SKM-1 (cell line): Measurements from ENCODE around the gene UGT1A9.

ENCODE experiments used
- DNase-seq: peaks from one replicate; lab custom pipeline; 2025; ENCODE audit not compliant: unreplicated experiment; lab: John Stamatoyannopoulos, UW

Gene UGT1A9

GRCh38 chr2:233814056-233814835 is 142.5 kb downstream of the UGT1A9 start:
- DNase-seq: no peak

DNA sequence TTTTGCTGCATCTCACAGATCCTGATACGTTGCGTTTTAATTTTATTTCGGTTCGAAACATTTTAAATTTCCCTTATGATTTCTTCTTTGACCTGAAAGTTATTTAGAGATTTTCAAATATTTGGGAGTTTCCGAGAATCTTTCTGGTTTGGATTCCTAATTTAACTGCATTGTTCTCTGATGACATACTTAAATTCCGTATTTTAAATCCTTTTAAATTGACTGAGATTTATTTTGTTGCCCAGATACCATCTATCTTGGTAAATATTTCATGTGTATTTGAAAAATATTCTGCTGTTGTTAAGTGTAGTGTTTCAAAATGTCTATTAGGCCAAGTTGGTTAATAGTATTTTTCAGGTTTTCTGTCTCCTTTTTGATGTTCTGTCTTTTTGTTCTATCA is 144.2 kb downstream of the UGT1A9 start:
- DNase-seq: no peak

DNA sequence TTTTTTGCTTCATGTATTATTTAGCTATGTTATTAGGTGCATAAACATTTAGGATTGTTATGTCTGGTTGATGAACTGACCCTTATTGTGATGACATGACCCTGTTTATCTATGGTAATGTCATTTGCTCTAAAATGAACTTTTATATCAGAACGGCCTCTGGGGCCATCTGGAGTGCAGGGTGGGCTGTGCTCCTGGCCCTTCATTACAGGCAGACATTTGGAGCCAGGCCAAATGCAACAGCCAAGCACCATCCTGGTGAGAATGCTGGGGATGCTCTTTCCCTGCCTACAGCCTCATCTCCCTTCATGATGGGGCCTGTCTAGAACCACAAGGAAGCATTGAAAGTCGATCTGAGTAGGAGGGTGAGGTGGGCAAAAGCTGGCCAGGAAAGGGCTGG is 144.6 kb downstream of the UGT1A9 start:
- DNase-seq: no peak

- DNase-seq: no peak
Measured at GRCh38 chr2:233816771-233817170, 145.1 kb downstream of the UGT1A9 start.

DNA sequence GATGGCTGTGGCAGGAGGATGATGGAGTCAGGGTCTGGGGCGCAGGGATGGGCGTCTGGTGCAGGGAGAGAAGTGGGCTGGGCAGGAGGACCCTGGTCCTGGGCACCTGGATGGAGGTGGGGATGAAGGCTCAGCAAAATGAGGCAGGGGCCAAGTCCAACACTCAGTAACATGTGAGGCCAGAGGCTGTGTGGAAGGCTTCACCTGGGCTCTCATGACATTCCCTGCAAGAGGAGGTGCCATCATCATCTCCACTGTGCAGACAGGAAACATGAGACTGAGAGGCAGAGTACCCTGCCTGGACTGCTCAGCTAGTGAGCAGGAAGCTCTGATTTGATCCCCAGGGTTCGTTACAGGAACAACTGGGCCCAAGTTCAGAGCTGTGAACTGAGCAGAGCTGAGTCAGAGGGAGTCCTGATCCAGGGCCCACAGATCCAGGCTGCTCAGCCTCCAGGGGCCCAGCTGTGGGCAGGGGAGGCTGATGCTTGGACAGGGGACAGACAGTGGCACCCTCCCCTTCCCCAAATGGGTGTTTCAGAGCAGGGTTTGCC is 145.7 kb downstream of the UGT1A9 start:
- DNase-seq: no peak

GRCh38 chr2:233817995-233818638 is 146.4 kb downstream of the UGT1A9 start:
- no peak for DNase-seq

DNA sequence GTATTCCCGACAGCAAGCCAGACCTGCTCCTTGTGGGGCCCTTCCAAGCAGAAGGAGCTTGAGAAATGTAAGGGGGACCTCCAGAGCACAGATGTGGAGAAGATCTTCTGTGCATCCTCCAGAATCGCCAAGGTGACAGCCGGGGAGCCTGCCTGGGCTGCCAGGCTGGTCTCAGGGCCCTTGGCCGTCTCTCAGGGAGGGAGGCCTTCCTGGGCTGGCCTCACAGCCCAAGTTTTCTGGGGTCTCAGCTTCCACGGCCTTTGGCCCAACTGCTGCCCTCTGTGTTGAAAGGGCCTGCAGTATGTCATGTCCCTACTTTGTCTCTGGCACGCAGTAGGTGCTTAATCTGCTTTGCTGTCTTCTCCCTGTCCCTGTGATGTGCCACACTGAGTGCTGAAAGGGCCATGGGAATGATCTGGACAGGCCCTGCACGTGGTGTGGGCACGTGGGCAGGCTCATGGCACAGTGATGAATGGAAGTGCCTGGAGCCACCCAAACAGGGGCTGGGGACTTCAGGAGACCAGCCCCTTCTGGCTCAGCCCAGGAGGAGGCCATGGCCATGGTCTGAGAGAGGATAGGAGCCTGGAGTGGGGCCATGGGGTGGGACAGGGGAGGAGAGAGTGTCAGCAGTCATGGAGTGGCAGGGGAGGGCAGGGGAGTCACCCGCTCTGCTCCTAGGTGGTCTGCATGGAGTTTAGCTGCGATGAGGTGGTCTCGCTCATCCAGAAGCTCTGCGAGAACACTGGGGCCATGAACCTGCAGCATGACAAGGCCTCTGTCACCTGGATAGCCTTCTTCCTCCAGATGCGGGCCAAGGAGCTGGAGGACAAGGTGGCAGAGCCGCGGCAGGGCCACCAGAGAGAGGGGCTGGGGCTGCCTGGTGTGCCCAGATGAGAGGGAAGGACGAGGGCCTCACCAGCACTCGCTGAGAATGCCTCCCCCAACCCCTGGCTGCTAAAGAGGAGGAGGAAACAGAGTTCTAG is 147.2 kb downstream of the UGT1A9 start:
- DNase-seq: no peak

DNA sequence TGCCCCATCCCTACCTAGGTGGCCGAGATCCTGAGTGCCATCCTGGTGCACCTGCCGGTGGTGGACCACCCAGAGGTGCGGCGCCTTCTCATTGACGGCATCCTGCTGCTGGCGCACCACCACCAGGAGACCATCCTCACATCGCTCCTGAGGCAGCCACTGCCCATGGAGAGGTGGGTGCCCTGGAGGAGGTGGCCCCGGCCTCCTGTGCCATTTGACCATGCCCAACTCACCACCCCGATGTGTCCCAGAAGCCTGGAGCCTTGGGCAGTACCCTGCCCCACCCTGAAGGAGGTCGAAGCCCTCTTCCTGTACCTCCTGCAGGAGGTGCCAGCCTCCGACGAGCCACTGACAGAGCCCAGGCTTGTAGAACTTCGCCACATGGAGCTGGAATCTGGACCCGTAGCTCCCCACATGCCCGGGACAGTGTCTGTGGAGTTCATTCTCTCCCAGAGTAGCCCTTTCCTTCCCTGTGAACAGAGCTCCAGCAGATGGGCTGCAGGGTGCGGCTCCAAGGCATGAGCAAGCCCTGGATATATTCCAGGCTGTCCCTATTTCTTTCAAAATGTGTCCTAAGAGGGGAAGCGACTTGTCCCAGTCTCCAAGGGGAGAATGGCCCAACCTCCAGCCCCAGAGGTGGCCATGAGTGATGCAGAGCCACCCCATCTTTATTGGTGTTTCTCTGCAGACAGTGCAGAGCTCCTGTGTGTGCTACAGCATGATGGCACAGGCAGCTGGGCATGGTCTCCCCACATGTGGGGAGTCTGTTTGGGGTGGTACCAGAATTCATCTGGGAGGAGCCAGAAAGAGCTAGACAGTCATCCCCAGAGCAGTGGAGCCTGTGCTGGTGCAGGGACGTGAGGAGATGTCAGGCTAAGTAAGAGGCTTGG is 148.4 kb downstream of the UGT1A9 start:
- DNase-seq: no peak

GRCh38 chr2:233820774-233821105 is 149.0 kb downstream of the UGT1A9 start:
- no peak for DNase-seq

DNA sequence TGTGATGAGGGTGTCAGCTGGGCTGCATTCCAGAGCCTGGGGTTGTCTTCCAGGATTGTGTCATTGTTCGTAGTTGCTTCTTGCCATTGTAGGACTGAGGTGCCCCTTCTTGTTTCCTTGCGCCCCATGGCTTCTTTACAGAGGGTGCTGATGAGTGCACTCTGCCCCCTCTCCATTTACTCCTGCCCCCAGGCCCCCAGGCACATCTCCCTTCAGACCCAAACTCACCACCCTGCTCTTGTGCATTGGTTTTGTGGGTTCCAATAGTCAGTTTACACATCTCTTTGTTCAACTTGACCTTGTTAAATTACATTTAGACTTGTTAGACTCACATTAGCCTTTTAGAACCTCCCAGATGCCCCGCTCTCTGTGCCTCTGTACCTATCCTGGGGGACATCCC is 149.5 kb downstream of the UGT1A9 start:
- no peak for DNase-seq

DNA sequence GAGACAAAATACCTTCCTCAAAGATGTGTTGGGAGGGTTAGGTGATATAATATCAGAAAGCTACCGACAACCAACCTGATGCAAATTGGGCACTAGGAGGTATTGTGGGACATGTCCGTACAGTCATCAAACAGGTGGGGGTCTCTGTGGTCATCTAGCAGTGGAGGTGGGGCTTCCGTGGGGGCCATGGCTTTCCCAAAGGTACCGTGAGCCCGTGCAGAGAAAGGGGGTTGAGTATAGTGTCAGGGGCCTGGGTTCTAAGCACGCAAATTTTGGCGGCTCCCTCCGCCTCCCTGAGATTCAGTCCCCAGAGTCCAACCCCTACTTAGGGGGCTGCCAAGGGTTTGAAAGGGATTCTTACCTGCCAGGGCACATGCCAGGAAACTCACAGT is 150.0 kb downstream of the UGT1A9 start:
- no peak for DNase-seq

GRCh38 chr2:233822101-233822771 is 150.5 kb downstream of the UGT1A9 start:
- no peak for DNase-seq
